ENCODE measurements around the gene SLITRK4. TPM values are rescaled to one million over a fixed set of nuclear protein-coding genes. Genes with fewer than 3 reads are reported as not detected.
A peak's percentile ranks its signal among the peaks of the same experiment; 100 is the strongest.

Gene SLITRK4
- not detected for total RNA-seq
- polyA plus RNA-seq: not detected
- total RNA-seq: 0 to 0.09 (median 0) reads per million in 6 experiments

GRCh38 chrX:143635915-143636314 is at the start of gene SLITRK4:
TSS of gene SLITRK4 (minus strand) at chrX:143636101. CDS start at chrX:143631108, 4,993 bp downstream.
- H3K9me3 Mint-ChIP-seq: peaks cover 0 to 10% (median 6%) of the 10 kb centered on the region in 9 donors
- H3K27me3 Mint-ChIP-seq: peaks cover 4 to 32% (median 12%) of the 10 kb centered on the region in 5 donors
- ATAC-seq (no peak), DNase-seq (no peak)
- no peak within 1 kb of the TSS for H3K27ac Mint-ChIP-seq
- H3K4me1 Mint-ChIP-seq: peaks cover 0 to 1% (median 0%) of the 10 kb centered on the region in 4 donors
- H3K36me3 Mint-ChIP-seq: peaks cover 0 to 6% (median 0%) of the 10 kb centered on the region in 3 donors
- POLR2A ChIA-PET: no interaction called here
- H3K4me3 Mint-ChIP-seq: no peak within 1 kb of the TSS

DNA sequence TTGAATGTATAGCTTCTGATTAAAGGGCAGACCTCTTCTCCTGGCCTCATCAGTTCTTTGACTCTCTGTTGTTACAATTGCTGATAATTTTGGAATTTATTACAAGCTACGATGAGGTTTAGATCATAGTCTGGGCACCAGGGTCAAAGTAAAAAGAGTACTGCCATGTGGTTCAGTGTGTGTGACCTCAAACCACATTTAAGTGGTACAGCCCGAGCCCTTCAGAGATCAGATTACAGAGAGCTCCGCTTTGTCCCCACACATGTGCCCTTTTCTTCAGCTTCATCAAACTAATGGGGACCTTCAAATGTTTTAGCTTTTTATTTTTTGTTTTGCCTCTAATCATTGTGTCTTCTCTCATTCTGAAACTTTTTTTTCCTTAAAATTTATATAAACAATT is 47.6 kb upstream of the SLITRK4 start:
- ATAC-seq (no peak), DNase-seq (no peak)
- Mint-ChIP-seq H3K36me3 (peaks cover 0 to 4% (median 0%) of the 10 kb centered on the region in 3 donors), H3K4me3 (no peak overlapping the region), H3K27me3 (no peaks in the 10 kb centered on the region), H3K4me1 (no peaks in the 10 kb centered on the region), H3K9me3 (peaks cover 0 to 6% (median 0%) of the 10 kb centered on the region in 9 donors), H3K27ac (no peak overlapping the region)
- POLR2A ChIA-PET: no interaction called here

GRCh38 chrX:143674926-143675325 is 39.0 kb upstream of the SLITRK4 start:
- no peak for DNase-seq
- no peaks in the 10 kb centered on the region for H3K27me3 Mint-ChIP-seq
- no peak for ATAC-seq
- POLR2A ChIA-PET: no interaction called here
- H3K9me3 Mint-ChIP-seq: peaks cover 0 to 9% (median 2%) of the 10 kb centered on the region in 9 donors
- H3K4me1 Mint-ChIP-seq: no peaks in the 10 kb centered on the region
- H3K27ac Mint-ChIP-seq: no peak overlapping the region
- no peak overlapping the region for H3K4me3 Mint-ChIP-seq
- no peaks in the 10 kb centered on the region for H3K36me3 Mint-ChIP-seq

- Mint-ChIP-seq H3K4me3 (no peak overlapping the region), H3K36me3 (no peaks in the 10 kb centered on the region), H3K27ac (no peak overlapping the region), H3K27me3 (no peaks in the 10 kb centered on the region), H3K9me3 (peaks cover 0 to 9% (median 2%) of the 10 kb centered on the region in 9 donors), H3K4me1 (no peaks in the 10 kb centered on the region)
- POLR2A ChIA-PET: no interaction called here
- no peak for ATAC-seq
- DNase-seq: no peak
These were observed 33.5 kb upstream of the SLITRK4 start for GRCh38 chrX:143669395-143669794.

DNA sequence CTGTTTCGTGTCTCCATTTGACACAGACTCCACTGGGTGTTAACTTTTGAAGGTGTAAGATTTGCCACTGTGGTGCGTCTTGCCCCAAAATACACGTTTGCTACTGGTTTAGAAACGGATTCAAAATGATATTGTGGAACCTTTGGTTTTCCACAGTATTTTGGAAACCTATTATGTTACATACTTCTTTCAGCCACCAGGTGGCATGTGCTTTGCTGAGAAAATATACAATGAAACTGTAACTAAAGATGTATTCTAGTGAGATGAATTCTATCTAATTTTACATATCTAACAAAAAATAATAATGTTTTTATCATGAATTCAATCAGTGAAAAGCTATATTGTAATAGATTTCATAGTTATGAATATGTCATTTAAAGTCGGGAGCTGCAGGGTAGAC is 28.4 kb upstream of the SLITRK4 start:
- Mint-ChIP-seq H3K27me3 (no peaks in the 10 kb centered on the region), H3K4me3 (no peak overlapping the region), H3K27ac (no peak overlapping the region), H3K4me1 (no peaks in the 10 kb centered on the region), H3K9me3 (peaks cover 0 to 3% (median 0%) of the 10 kb centered on the region in 9 donors), H3K36me3 (no peaks in the 10 kb centered on the region)
- POLR2A ChIA-PET: no interaction called here
- ATAC-seq: no peak
- DNase-seq: no peak

GRCh38 chrX:143663755-143664154 is 27.9 kb upstream of the SLITRK4 start:
- H3K27me3 Mint-ChIP-seq: no peaks in the 10 kb centered on the region
- POLR2A ChIA-PET: no interaction called here
- no peak overlapping the region for H3K27ac Mint-ChIP-seq
- H3K4me3 Mint-ChIP-seq: no peak overlapping the region
- H3K36me3 Mint-ChIP-seq: no peaks in the 10 kb centered on the region
- no peaks in the 10 kb centered on the region for H3K4me1 Mint-ChIP-seq
- peaks cover 0 to 3% (median 0%) of the 10 kb centered on the region in 9 donors for H3K9me3 Mint-ChIP-seq
- ATAC-seq: no peak
- no peak for DNase-seq

DNA sequence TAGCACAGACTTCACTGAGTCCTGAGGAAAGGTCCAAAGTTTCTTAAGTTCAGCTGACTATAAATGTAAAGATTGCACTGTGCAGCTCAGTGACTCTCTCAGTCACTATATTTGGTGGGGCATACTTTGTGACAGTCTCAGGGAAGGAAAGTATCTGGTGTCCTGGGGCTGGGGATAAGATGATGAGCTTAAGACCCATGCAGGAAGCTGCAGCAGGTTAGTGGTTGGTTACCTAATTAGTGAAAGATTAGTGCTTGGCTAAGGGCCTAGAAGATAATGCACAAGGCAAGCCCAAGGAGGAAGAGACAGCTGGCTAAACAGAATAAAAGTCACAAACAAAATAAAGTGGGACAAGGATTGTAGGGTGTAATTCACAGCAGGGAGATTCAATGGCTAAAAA is 25.4 kb upstream of the SLITRK4 start:
- Mint-ChIP-seq H3K9me3 (no peaks in the 10 kb centered on the region), H3K27me3 (no peaks in the 10 kb centered on the region), H3K4me1 (no peaks in the 10 kb centered on the region), H3K27ac (no peak overlapping the region), H3K36me3 (no peaks in the 10 kb centered on the region), H3K4me3 (no peak overlapping the region)
- no peak for ATAC-seq
- POLR2A ChIA-PET: no interaction called here
- no peak for DNase-seq

GRCh38 chrX:143648705-143649104 is 12.8 kb upstream of the SLITRK4 start:
- POLR2A ChIA-PET: no interaction called here
- ATAC-seq: no peak
- no peaks in the 10 kb centered on the region for H3K4me1 Mint-ChIP-seq
- no peak for DNase-seq
- no peaks in the 10 kb centered on the region for H3K36me3 Mint-ChIP-seq
- peaks cover 0 to 1% (median 0%) of the 10 kb centered on the region in 9 donors for H3K9me3 Mint-ChIP-seq
- H3K27me3 Mint-ChIP-seq: no peaks in the 10 kb centered on the region
- peak overlapping the region in 1 of 10 donors; percentile 12 for H3K4me3 Mint-ChIP-seq
- no peak overlapping the region for H3K27ac Mint-ChIP-seq

DNA sequence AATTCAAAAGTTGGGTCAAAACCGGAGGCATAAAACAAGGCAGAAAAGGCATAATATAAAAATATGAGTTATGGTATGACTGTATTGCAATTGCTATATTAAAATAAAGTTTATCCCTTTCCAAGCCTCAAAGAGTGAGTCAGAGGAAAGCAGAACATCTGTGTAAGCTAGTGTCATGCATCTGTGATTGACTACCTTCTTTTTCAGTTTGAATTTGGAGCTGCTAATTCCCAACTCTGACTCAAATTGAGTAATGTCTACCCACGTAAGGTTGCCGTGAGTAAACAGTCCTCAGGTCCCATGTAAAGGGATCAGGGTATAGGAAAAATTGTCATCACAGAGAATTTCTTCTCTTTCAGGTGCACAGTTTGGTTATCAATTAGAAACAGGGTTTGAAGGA is 6.5 kb upstream of the SLITRK4 start:
- Mint-ChIP-seq H3K4me3 (no peak overlapping the region), H3K9me3 (no peaks in the 10 kb centered on the region), H3K4me1 (no peaks in the 10 kb centered on the region), H3K36me3 (no peaks in the 10 kb centered on the region), H3K27ac (no peak overlapping the region), H3K27me3 (no peaks in the 10 kb centered on the region)
- POLR2A ChIA-PET: no interaction called here
- DNase-seq (no peak), ATAC-seq (no peak)

DNA sequence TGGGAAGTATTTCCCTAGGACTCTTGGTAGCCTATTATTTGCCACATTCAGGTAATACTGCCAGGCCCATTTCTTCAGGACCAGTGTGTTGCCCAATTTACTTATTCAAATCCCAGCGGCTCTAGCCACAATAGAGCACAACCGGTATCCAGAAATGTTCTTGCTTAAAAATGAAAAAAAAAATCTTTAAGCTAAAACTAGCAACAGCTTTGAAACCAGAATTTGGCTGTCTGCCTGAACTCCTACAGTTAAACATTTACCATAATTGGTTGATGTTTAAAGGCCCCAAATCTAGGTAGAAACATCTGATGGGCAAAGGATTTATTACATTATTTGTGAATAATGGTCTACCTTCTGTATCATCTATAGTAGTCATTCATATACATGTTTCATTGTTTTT is 930 bp upstream of the SLITRK4 start:
- no peak overlapping the region for H3K4me3 Mint-ChIP-seq

DNA sequence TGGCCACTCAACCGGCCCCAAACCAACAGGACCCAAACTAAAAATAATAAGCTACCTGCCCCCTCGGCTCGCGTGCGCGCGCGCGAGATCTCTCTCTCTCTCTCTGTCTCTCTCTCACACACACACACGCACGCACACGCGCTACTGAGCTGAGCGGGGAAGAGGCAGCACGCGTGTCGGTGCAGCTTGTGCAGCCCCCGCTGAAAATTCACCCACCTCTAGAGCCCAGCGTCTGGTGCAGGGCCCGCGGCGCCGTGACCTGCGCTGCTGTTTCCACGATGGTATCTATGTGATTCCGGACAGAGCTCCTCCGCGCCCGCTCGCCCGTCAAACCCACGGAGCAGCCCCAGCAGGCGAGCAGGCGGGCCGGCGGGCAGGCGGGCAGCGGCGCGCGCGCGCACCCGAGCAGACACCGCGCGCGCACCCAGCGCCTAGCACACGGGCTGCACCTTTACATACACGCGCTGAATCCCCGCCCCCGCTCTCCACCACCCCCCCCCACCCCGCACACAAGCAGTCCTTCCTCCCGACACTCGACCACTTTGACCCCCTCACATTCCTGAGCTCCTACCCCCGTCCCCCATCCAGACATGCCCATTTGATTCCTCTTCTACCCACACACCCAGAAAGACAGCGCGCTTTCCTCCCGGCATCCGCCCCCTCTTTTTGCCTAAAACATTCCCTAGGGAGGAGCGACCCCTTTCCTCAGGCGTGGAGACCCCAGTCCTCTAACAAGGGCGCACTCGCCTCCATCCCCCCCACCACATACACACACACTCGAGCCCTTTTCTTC is 1.0 kb downstream of the SLITRK4 start:
- ATAC-seq (no peak), DNase-seq (no peak)
- H3K27ac Mint-ChIP-seq: no peak overlapping the region
- peaks cover 0 to 1% (median 0%) of the 10 kb centered on the region in 4 donors for H3K4me1 Mint-ChIP-seq
- peaks cover 5 to 32% (median 12%) of the 10 kb centered on the region in 5 donors for H3K27me3 Mint-ChIP-seq
- H3K36me3 Mint-ChIP-seq: peaks cover 0 to 6% (median 0%) of the 10 kb centered on the region in 3 donors
- H3K9me3 Mint-ChIP-seq: peaks cover 0 to 10% (median 6%) of the 10 kb centered on the region in 9 donors
- POLR2A ChIA-PET: no interaction called here
- peak overlapping the region in 1 of 10 donors; percentile 69 for H3K4me3 Mint-ChIP-seq

More for the DNA sequence above, 930 bp upstream of the SLITRK4 start:
- ATAC-seq (no peak), DNase-seq (no peak)
- Mint-ChIP-seq H3K36me3 (peaks cover 0 to 6% (median 0%) of the 10 kb centered on the region in 3 donors), H3K27ac (no peak overlapping the region), H3K27me3 (peaks cover 4 to 27% (median 12%) of the 10 kb centered on the region in 5 donors), H3K4me1 (peaks cover 0 to 1% (median 0%) of the 10 kb centered on the region in 4 donors), H3K9me3 (peaks cover 0 to 10% (median 6%) of the 10 kb centered on the region in 9 donors)
- POLR2A ChIA-PET: no interaction called here

- Mint-ChIP-seq H3K27me3 (peaks cover 5 to 32% (median 12%) of the 10 kb centered on the region in 5 donors), H3K4me3 (peak overlapping the region in 1 of 10 donors; percentile 28)
- no peak for ATAC-seq
These were observed 1.6 kb downstream of the SLITRK4 start for GRCh38 chrX:143634309-143634662.

DNA sequence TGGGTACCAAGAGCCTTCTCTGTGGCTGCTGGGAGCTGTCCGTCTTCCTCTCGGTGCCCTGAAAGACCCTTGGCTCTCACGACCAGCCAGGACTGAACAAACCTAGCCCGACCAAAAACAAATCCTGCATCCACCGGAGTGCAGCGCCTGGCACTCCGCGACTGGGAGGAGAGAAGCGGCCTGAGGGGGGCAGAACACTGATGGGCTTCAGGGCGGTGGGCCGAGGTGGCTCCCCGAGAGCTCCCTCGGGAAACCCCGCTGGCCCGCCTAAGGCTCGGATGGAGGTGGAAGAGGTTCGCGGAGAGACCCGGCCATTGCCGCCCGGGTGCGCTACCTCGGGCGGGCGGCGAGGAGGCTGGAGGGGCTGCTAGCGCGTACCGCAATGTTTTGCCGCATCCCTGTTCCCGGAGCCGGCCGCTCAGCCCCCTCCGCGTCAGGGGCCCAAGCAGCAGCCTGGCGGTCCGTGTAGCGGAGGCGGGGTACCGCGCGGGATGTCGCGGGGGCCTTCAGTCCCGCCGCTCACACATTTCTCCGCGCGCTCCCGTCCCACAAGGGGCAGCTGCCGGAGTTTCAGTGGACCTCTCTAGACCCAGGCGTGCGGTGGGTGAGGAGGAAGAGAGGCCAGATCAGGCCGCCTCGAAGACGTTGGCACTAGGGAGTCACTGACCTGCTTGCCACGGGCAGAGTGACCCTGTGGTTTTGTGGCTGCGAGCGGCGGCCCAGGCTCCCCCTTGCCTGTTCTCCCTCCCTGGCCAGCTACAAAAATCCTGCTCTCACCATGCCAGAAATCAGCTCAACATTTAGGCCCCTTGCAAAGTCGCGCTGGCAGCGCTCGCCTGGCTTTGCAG is 2.2 kb downstream of the SLITRK4 start:
- no peak for DNase-seq
- Mint-ChIP-seq H3K4me3 (peak overlapping the region in 1 of 10 donors; percentile 52), H3K9me3 (peaks cover 0 to 10% (median 6%) of the 10 kb centered on the region in 9 donors), H3K4me1 (peaks cover 0 to 1% (median 0%) of the 10 kb centered on the region in 4 donors), H3K27ac (no peak overlapping the region), H3K36me3 (peaks cover 0 to 6% (median 0%) of the 10 kb centered on the region in 3 donors), H3K27me3 (peaks cover 5 to 32% (median 12%) of the 10 kb centered on the region in 5 donors)
- ATAC-seq: no peak
- POLR2A ChIA-PET: no interaction called here

More at GRCh38 chrX:143634309-143634662, 1.6 kb downstream of the SLITRK4 start:
- DNase-seq: no peak
- H3K9me3 Mint-ChIP-seq: peaks cover 0 to 10% (median 6%) of the 10 kb centered on the region in 9 donors
- H3K27ac Mint-ChIP-seq: no peak overlapping the region
- POLR2A ChIA-PET: no interaction called here
- peaks cover 0 to 1% (median 0%) of the 10 kb centered on the region in 4 donors for H3K4me1 Mint-ChIP-seq
- peaks cover 0 to 6% (median 0%) of the 10 kb centered on the region in 3 donors for H3K36me3 Mint-ChIP-seq

Measured in naive thymus-derived CD8-positive, alpha-beta T cell (primary cell).